Activated CD4-positive, alpha-beta T cell treated with anti-CD3 and anti-CD28 coated beads for 4 hours (primary cell): ENCODE measurements around the gene NCKAP5.

ENCODE experiments used
- DNase-seq, 2 donors: peaks; one replicate each; pipeline ENCODE4 v3.0.0-alpha.2; 2020

NCKAP5 gene

GRCh38 chr2:132969371-132969985, 598.8 kb downstream of the NCKAP5 start:
- DNase-seq = no peak

- DNase-seq = no peak
Measured at GRCh38 chr2:132965460-132965859, 602.8 kb downstream of the NCKAP5 start.

GRCh38 chr2:132963161-132963560, 605.1 kb downstream of the NCKAP5 start:
- DNase-seq = no peak

- DNase-seq = no peak
Measured at GRCh38 chr2:132958887-132959286, 609.4 kb downstream of the NCKAP5 start.

GRCh38 chr2:132955871-132956615, 612.2 kb downstream of the NCKAP5 start:
- no peak for DNase-seq

GRCh38 chr2:132953771-132954170, 614.5 kb downstream of the NCKAP5 start:
- no peak for DNase-seq

GRCh38 chr2:132951008-132951714, 617.1 kb downstream of the NCKAP5 start:
- DNase-seq = no peak

- DNase-seq = no peak
Measured at GRCh38 chr2:132949108-132949507, 619.2 kb downstream of the NCKAP5 start.

- no peak for DNase-seq
Measured at GRCh38 chr2:132948211-132948610, 620.1 kb downstream of the NCKAP5 start.

GRCh38 chr2:132943829-132944228, 624.4 kb downstream of the NCKAP5 start:
- DNase-seq = no peak

- DNase-seq = no peak
Measured at GRCh38 chr2:132941296-132942020, 626.8 kb downstream of the NCKAP5 start.

GRCh38 chr2:132937629-132938028, 630.6 kb downstream of the NCKAP5 start:
- no peak for DNase-seq

- DNase-seq = no peak
Measured at GRCh38 chr2:132936791-132937190, 631.5 kb downstream of the NCKAP5 start.

GRCh38 chr2:132936261-132936660, 632.0 kb downstream of the NCKAP5 start:
- no peak for DNase-seq

- no peak for DNase-seq
Measured at GRCh38 chr2:132929786-132930185, 638.5 kb downstream of the NCKAP5 start.

- no peak for DNase-seq
Measured at GRCh38 chr2:132923787-132924186, 644.5 kb downstream of the NCKAP5 start.

- no peak for DNase-seq
Measured at GRCh38 chr2:132915812-132916549, 652.3 kb downstream of the NCKAP5 start.

GRCh38 chr2:132911726-132912724, 656.2 kb downstream of the NCKAP5 start:
- DNase-seq = no peak

GRCh38 chr2:132910432-132910831, 657.8 kb downstream of the NCKAP5 start:
- DNase-seq = no peak

GRCh38 chr2:132909427-132909826, 658.8 kb downstream of the NCKAP5 start:
- no peak for DNase-seq

GRCh38 chr2:132904142-132904842, 664.0 kb downstream of the NCKAP5 start:
- no peak for DNase-seq
